ENCODE results near the gene FSTL4. TPM values are rescaled to one million over a fixed set of nuclear protein-coding genes. Genes with fewer than 3 reads are reported as not detected.

The FSTL4 gene
- total RNA-seq, 1 experiment from 2014 or later, result not detected

GRCh38 chr5:133427121-133427777 lies 185.1 kb downstream of the FSTL4 start:
- no peak for TF ChIP-seq CTCF (conservative IDR thresholded peaks at IDR 0.05)
- TF ChIP-seq EZH2 (IDR thresholded peaks at IDR 0.05; ENCODE audit: low read depth), result no peak
- Histone ChIP-seq H3K27ac (no peak overlapping the region), H3K4me3 (no peak overlapping the region), H2AFZ (no peak overlapping the region), H3K9me2 (ENCODE audit: insufficient read depth) (no peaks in the 10 kb centered on the region), H3K27me3 (ENCODE audit: insufficient read depth, low read depth) (no peaks in the 10 kb centered on the region), H3K36me3 (ENCODE audit: low read depth) (no peaks in the 10 kb centered on the region), H3K79me2 (ENCODE audit: low read depth) (no peaks in the 10 kb centered on the region), H3K9me3 (ENCODE audit: insufficient read depth, low read depth) (no peaks in the 10 kb centered on the region), H3K4me2 (no peak overlapping the region), H3F3A (ENCODE audit: insufficient read depth, low read depth) (no peaks in the 10 kb centered on the region), H4K20me1 (ENCODE audit: insufficient read depth) (no peaks in the 10 kb centered on the region), H3K4me1 (replicated peaks; ENCODE audit: insufficient read depth) (no peaks in the 10 kb centered on the region)
- intact Hi-C loops (cut with micrococcal nuclease; ENCODE audit: unreplicated experiment), result no loop called here
- CTCF ChIA-PET, result no interaction called here
- no peak for DNase-seq
- POLR2A ChIA-PET (ENCODE audit: unreplicated experiment), result no interaction called here
- BruUV-seq (replicated peaks), result no TSS peak

- H2AFZ ChIP-seq, result no peak overlapping the region
- no peaks in the 10 kb centered on the region for H3K4me1 ChIP-seq (replicated peaks; ENCODE audit: insufficient read depth)
- intact Hi-C loops (cut with micrococcal nuclease; ENCODE audit: unreplicated experiment), result no loop called here
- H3F3A ChIP-seq (ENCODE audit: insufficient read depth, low read depth), result no peaks in the 10 kb centered on the region
- H3K4me2 ChIP-seq, result no peak overlapping the region
- H3K4me3 ChIP-seq, result no peak overlapping the region
- H3K27me3 ChIP-seq (ENCODE audit: insufficient read depth, low read depth), result no peaks in the 10 kb centered on the region
- H3K27ac ChIP-seq, result no peak overlapping the region
- H4K20me1 ChIP-seq (ENCODE audit: insufficient read depth), result no peaks in the 10 kb centered on the region
- DNase-seq, result no peak
- no TSS peak for BruUV-seq (replicated peaks)
- CTCF ChIA-PET, result no interaction called here
- no peaks in the 10 kb centered on the region for H3K79me2 ChIP-seq (ENCODE audit: low read depth)
- no peaks in the 10 kb centered on the region for H3K36me3 ChIP-seq (ENCODE audit: low read depth)
- TF ChIP-seq CTCF (conservative IDR thresholded peaks at IDR 0.05), result no peak
- TF ChIP-seq EZH2 (IDR thresholded peaks at IDR 0.05; ENCODE audit: low read depth), result no peak
- no peaks in the 10 kb centered on the region for H3K9me3 ChIP-seq (ENCODE audit: insufficient read depth, low read depth)
- no peaks in the 10 kb centered on the region for H3K9me2 ChIP-seq (ENCODE audit: insufficient read depth)
- POLR2A ChIA-PET (ENCODE audit: unreplicated experiment), result no interaction called here
Measured at GRCh38 chr5:133426264-133426663, 186.1 kb downstream of the FSTL4 start.

GRCh38 chr5:133425764-133426163 lies 186.6 kb downstream of the FSTL4 start:
- POLR2A ChIA-PET (ENCODE audit: unreplicated experiment), result no interaction called here
- no TSS peak for BruUV-seq (replicated peaks)
- no peaks in the 10 kb centered on the region for H3K79me2 ChIP-seq (ENCODE audit: low read depth)
- no peaks in the 10 kb centered on the region for H3K4me1 ChIP-seq (replicated peaks; ENCODE audit: insufficient read depth)
- H2AFZ ChIP-seq, result no peak overlapping the region
- intact Hi-C loops (cut with micrococcal nuclease; ENCODE audit: unreplicated experiment), result no loop called here
- H3K9me3 ChIP-seq (ENCODE audit: insufficient read depth, low read depth), result no peaks in the 10 kb centered on the region
- no peaks in the 10 kb centered on the region for H4K20me1 ChIP-seq (ENCODE audit: insufficient read depth)
- H3K36me3 ChIP-seq (ENCODE audit: low read depth), result no peaks in the 10 kb centered on the region
- H3F3A ChIP-seq (ENCODE audit: insufficient read depth, low read depth), result no peaks in the 10 kb centered on the region
- TF ChIP-seq EZH2 (IDR thresholded peaks at IDR 0.05; ENCODE audit: low read depth) (no peak), CTCF (conservative IDR thresholded peaks at IDR 0.05) (no peak)
- H3K4me3 ChIP-seq, result no peak overlapping the region
- CTCF ChIA-PET, result no interaction called here
- no peaks in the 10 kb centered on the region for H3K9me2 ChIP-seq (ENCODE audit: insufficient read depth)
- H3K27ac ChIP-seq, result no peak overlapping the region
- DNase-seq, result no peak
- H3K27me3 ChIP-seq (ENCODE audit: insufficient read depth, low read depth), result no peaks in the 10 kb centered on the region
- no peak overlapping the region for H3K4me2 ChIP-seq
